K562 (cell line): Measurements from ENCODE around the gene CGNL1. TPM values are rescaled to one million over a fixed set of nuclear protein-coding genes. Genes with fewer than 3 reads are reported as not detected.
A peak's percentile ranks its signal among the peaks of the same experiment; 100 is the strongest.

ENCODE experiments used
- ATAC-seq: fragments of 200-7000 bp; cut with Tn5 transposase; 3 replicates; pipeline ENCODE4 v1.9.1; 2020; ENCODE audit warnings: moderate library complexity
- BruUV-seq: library from RNA; stranded (reverse); fragments of 400-500 nt; replicated peaks from 2 replicates; lab custom pipeline; 2021; lab: Mats Ljungman, UMichigan
- CTCF ChIA-PET: fragments of 300-600 bp; formaldehyde crosslinking; extraction: SDS; loops from one replicate; lab custom pipeline; 2021; ENCODE audit warnings: low intra/inter-chr PET ratio; lab: Yijun Ruan, JAX
- POLR2A ChIA-PET: fragments of 300-600, 350-650 bp; sonication (Branson Sonifier 250); formaldehyde crosslinking; extraction: SDS; loops from one replicate; lab custom pipeline; 2021; ENCODE audit warnings: antibody characterized with exemption, inconsistent platforms; lab: Yijun Ruan, JAX
- DNase-seq, 4 experiments: peaks; one replicate each; pipeline versions ENCODE4 v3.0.0 to v3.0.0-alpha.2; 2011 to 2018; ENCODE audit warnings: low spot score in 3 of 4, mixed read lengths in 3 of 4; ENCODE audit errors: extremely low read depth in 1 of 4
- FAIRE-seq: peaks from 2 replicates; lab custom pipeline; 2011; peaks lifted over from hg19 to GRCh38; lab: Jason Lieb, UNC
- H2AFZ ChIP-seq: 2 replicates; pipeline ENCODE4 v1.6.0; 2011; ENCODE audit warnings: low read depth, low read length, control low read depth, inconsistent platforms
- H3K27ac ChIP-seq: fragments of 200-600 bp; 3 replicates; pipeline ENCODE4 v1.8.0; 2011; ENCODE audit warnings: low read depth, mild to moderate bottlenecking, control low read depth, inconsistent platforms, low read length, moderate library complexity, mixed read lengths; ENCODE audit errors: extremely low read depth
- H3K27me3 ChIP-seq, 2 experiments: fragments of 300-600 bp in 1 of 2; 2 replicates in 1 of 2; 3 replicates in 1 of 2; pipeline versions ENCODE4 v1.6.0 to v1.8.0; 2011; ENCODE audit warnings: inconsistent platforms in 2 of 2, low read length in 2 of 2, mild to moderate bottlenecking in 1 of 2, mixed read lengths in 1 of 2, moderate library complexity in 1 of 2; ENCODE audit not compliant: control insufficient read depth in 2 of 2, insufficient read depth in 2 of 2
- H3K36me3 ChIP-seq: fragments of 300-600 bp; 3 replicates; pipeline ENCODE4 v1.8.0; 2011; ENCODE audit warnings: mild to moderate bottlenecking, low read length, inconsistent platforms; ENCODE audit not compliant: control insufficient read depth, insufficient read depth
- H3K4me1 ChIP-seq, 2 experiments: fragments of 200-600 bp in 1 of 2; replicated peaks in 1 of 2; 2 replicates in 1 of 2; 3 replicates in 1 of 2; pipeline versions ENCODE4 v1.5.1 to v1.8.0; 2011; ENCODE audit warnings: inconsistent platforms in 2 of 2, low read length in 2 of 2, mild to moderate bottlenecking in 1 of 2, mixed read lengths in 1 of 2, moderate library complexity in 1 of 2; ENCODE audit not compliant: control insufficient read depth in 2 of 2, insufficient read depth in 2 of 2
- H3K4me2 ChIP-seq: 2 replicates; pipeline ENCODE4 v1.6.1; 2011; ENCODE audit warnings: low read length, control low read depth, inconsistent platforms, mixed read lengths; ENCODE audit not compliant: insufficient read depth
- H3K4me3 ChIP-seq: fragments of 200-600 bp; sonication (generic), shearing (Covaris generic); 2 replicates; pipeline ENCODE4 v1.5.1; 2016; ENCODE audit warnings: control low read depth, inconsistent platforms
- H3K79me2 ChIP-seq: fragments of 200-600 bp; 3 replicates; pipeline ENCODE4 v1.8.0; 2011; ENCODE audit warnings: low read length, inconsistent platforms; ENCODE audit not compliant: control insufficient read depth, insufficient read depth
- H3K9ac ChIP-seq, 2 experiments: 2 replicates each; pipeline versions ENCODE4 v1.6.0 to v1.6.1; 2011; ENCODE audit warnings: low read depth in 2 of 2, low read length in 2 of 2, control low read depth in 1 of 2, inconsistent platforms in 1 of 2, mild to moderate bottlenecking in 1 of 2, mixed read lengths in 1 of 2; ENCODE audit not compliant: insufficient read depth in 1 of 2
- H3K9me1 ChIP-seq: one replicate; pipeline ENCODE4 v1.6.0; 2011; ENCODE audit warnings: inconsistent platforms, mild to moderate bottlenecking, low read length, moderate library complexity; ENCODE audit not compliant: control insufficient read depth, insufficient read depth
- H3K9me3 ChIP-seq: replicated peaks from 2 replicates; pipeline ENCODE4 v1.5.1; 2011; ENCODE audit warnings: low read depth, low read length, inconsistent platforms; ENCODE audit not compliant: control insufficient read depth, insufficient read depth
- H4K20me1 ChIP-seq: replicated peaks from 2 replicates; pipeline ENCODE4 v1.6.1; 2011; ENCODE audit warnings: low read length, inconsistent platforms, mixed read lengths; ENCODE audit not compliant: control insufficient read depth, insufficient read depth
- CEBPB ChIP-seq: fragments of 450-650 bp; IDR thresholded peaks from 2 replicates; pipeline ENCODE4 v1.6.1; 2016; ENCODE audit warnings: missing genetic modification characterization, missing compliant biosample characterization
- CEBPG ChIP-seq, 3 experiments: fragments of 200-800 bp in 1 of 3; sonication (Bioruptor generic) in 1 of 3; sonication (generic) in 1 of 3; formaldehyde crosslinking in 1 of 3; IDR thresholded peaks in 2 of 3; conservative IDR thresholded peaks in 1 of 3; 2 replicates each; pipeline versions ENCODE4 v1.6.1 to v1.8.0; 2016 to 2022; ENCODE audit warnings: missing compliant biosample characterization in 2 of 3, missing genetic modification characterization in 2 of 3, mild to moderate bottlenecking in 1 of 3, missing genetic modification reagents in 1 of 3
- KLF1 ChIP-seq: fragments of 450-650 bp; IDR thresholded peaks from 2 replicates; pipeline ENCODE4 v1.6.1; 2016; ENCODE audit warnings: missing genetic modification characterization, missing compliant biosample characterization
- SMAD4 ChIP-seq: fragments of 250-450 bp; sonication (Bioruptor Pico); conservative IDR thresholded peaks from 2 replicates; pipeline ENCODE4 v1.8.0; 2021; ENCODE audit warnings: inconsistent platforms, mild to moderate bottlenecking, moderate library complexity
- ZC3H4 ChIP-seq: sonication (generic); formaldehyde crosslinking; IDR thresholded peaks from 2 replicates; pipeline ENCODE4 v1.9.0; 2021; ENCODE audit warnings: missing genetic modification reagents, borderline replicate concordance
- WGBS: fragments of 100-300 bp; shearing (Covaris generic); methylation state at CpG from one replicate; pipeline ENCODE4 v1.1.6; 2016; ENCODE audit warnings: low coverage, mixed read lengths; ENCODE audit not compliant: insufficient coverage; ENCODE audit errors: missing lambda C conversion rate; 5-methylcytosine and 5-hydroxymethylcytosine counted together
- in situ Hi-C: fragments of 300-500 bp; cut with MboI; formaldehyde crosslinking; loops from 4 replicates; pipeline ENCODE4 v1.15.0; 2018; ENCODE audit warnings: inconsistent platforms, mixed read lengths
- intact Hi-C: fragments of 100-400 bp; cut with micrococcal nuclease; formaldehyde crosslinking; loops from 2 replicates; pipeline ENCODE4 v1.14.2; 2022
- polyA plus RNA-seq, 8 experiments: library from polyadenylated mRNA; depleted of rRNA in 4 of 8; stranded (reverse) in 5 of 8; unstranded in 3 of 8; fragments of >200 nt; fragmentation: Nextera tagmentation in 2 of 8; fragmentation: Illumina TruSeq in 1 of 8; extraction: Ambion mirVana in 2 of 8; extraction: Trizol in 1 of 8; gene quantifications; 2 replicates each; pipeline versions ENCODE4 v1.2.1 to v1.2.3, GENCODE V29; 2011 to 2014; ENCODE audit warnings: inconsistent platforms in 1 of 8, missing spikeins in 1 of 8
- total RNA-seq, 7 experiments: library from RNA; depleted of rRNA in 6 of 7; stranded (reverse); fragments of >200 nt in 6 of 7; fragmentation: Illumina TruSeq in 2 of 7; extraction: Trizol in 2 of 7; gene quantifications; 2 replicates each; pipeline versions ENCODE4 v1.2.1 to v1.2.3, GENCODE V29; 2011 to 2021; ENCODE audit warnings: low replicate concordance in 1 of 7
- TF ChIP-seq, protein P1 (sequence below), 2 experiments: fragments of 450-650 bp; IDR thresholded peaks; 2 replicates each; pipeline ENCODE4 v1.6.1; 2016; ENCODE audit warnings: mild to moderate bottlenecking in 2 of 2, borderline replicate concordance in 1 of 2, low read depth in 1 of 2, moderate library complexity in 1 of 2
- TF ChIP-seq, protein P2 (sequence below): fragments of 450-650 bp; formaldehyde crosslinking; IDR thresholded peaks from 2 replicates; pipeline ENCODE4 v1.4.0; 2020; ENCODE audit warnings: mild to moderate bottlenecking, mixed read lengths

The CGNL1 gene
- total and polyA plus RNA-seq, 9 of the 15 experiments (the other 6 are each of a cell fraction or from before 2014, with no cell fraction given): 0.01 to 0.07 TPM; not detected in 7

DNA sequence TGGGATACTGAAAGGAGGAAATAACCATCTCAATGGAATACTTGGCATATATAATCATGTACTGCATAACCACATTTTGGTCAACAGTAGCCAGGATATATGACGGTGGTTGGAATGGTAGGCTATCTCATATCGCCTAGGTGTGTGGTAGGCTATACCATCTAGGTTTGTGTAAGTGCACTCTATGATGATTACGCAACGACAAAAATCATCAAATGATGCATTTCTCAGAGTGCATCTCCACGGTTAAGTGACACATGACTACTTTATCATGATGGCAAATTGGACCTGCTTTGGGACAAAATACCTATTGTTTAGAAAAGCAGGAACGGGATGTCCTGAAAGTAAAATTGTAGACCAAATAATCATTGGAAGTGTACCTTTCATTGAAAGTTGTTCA is 218.2 kb downstream of the CGNL1 start:
- 12% methylated on average over 6 of the region's 6 CpGs for WGBS
- intact Hi-C loops (no loop called here), in situ Hi-C loops (no loop called here)
- Histone ChIP-seq H3K27ac (no peak overlapping the region), H4K20me1 (0 out of 2 replicates have a peak, but pooled peaks cover 5% of the 10 kb centered on the region), H3K9me3 (no peaks in the 10 kb centered on the region), H3K36me3 (no peaks in the 10 kb centered on the region; the same call in 2 of the 3 replicates), H3K79me2 (no peaks in the 10 kb centered on the region), H3K4me2 (no peak overlapping the region), H2AFZ (no peak overlapping the region), H3K27me3 (peaks cover 30 to 62% of the 10 kb centered on the region in 2 experiments), H3K9me1 (no peaks in the 10 kb centered on the region), H3K4me1 (peaks cover 0 to 10% of the 10 kb centered on the region in 2 experiments; a peak in 1 of 5 replicates), H3K9ac (no peak overlapping the region), H3K4me3 (no peak overlapping the region)
- BruUV-seq: no TSS peak
- no peak for ATAC-seq
- DNase-seq: no peak
- CTCF ChIA-PET: no interaction called here
- FAIRE-seq: no peak
- POLR2A ChIA-PET: no interaction called here
- TF ChIP-seq, protein P1, sequence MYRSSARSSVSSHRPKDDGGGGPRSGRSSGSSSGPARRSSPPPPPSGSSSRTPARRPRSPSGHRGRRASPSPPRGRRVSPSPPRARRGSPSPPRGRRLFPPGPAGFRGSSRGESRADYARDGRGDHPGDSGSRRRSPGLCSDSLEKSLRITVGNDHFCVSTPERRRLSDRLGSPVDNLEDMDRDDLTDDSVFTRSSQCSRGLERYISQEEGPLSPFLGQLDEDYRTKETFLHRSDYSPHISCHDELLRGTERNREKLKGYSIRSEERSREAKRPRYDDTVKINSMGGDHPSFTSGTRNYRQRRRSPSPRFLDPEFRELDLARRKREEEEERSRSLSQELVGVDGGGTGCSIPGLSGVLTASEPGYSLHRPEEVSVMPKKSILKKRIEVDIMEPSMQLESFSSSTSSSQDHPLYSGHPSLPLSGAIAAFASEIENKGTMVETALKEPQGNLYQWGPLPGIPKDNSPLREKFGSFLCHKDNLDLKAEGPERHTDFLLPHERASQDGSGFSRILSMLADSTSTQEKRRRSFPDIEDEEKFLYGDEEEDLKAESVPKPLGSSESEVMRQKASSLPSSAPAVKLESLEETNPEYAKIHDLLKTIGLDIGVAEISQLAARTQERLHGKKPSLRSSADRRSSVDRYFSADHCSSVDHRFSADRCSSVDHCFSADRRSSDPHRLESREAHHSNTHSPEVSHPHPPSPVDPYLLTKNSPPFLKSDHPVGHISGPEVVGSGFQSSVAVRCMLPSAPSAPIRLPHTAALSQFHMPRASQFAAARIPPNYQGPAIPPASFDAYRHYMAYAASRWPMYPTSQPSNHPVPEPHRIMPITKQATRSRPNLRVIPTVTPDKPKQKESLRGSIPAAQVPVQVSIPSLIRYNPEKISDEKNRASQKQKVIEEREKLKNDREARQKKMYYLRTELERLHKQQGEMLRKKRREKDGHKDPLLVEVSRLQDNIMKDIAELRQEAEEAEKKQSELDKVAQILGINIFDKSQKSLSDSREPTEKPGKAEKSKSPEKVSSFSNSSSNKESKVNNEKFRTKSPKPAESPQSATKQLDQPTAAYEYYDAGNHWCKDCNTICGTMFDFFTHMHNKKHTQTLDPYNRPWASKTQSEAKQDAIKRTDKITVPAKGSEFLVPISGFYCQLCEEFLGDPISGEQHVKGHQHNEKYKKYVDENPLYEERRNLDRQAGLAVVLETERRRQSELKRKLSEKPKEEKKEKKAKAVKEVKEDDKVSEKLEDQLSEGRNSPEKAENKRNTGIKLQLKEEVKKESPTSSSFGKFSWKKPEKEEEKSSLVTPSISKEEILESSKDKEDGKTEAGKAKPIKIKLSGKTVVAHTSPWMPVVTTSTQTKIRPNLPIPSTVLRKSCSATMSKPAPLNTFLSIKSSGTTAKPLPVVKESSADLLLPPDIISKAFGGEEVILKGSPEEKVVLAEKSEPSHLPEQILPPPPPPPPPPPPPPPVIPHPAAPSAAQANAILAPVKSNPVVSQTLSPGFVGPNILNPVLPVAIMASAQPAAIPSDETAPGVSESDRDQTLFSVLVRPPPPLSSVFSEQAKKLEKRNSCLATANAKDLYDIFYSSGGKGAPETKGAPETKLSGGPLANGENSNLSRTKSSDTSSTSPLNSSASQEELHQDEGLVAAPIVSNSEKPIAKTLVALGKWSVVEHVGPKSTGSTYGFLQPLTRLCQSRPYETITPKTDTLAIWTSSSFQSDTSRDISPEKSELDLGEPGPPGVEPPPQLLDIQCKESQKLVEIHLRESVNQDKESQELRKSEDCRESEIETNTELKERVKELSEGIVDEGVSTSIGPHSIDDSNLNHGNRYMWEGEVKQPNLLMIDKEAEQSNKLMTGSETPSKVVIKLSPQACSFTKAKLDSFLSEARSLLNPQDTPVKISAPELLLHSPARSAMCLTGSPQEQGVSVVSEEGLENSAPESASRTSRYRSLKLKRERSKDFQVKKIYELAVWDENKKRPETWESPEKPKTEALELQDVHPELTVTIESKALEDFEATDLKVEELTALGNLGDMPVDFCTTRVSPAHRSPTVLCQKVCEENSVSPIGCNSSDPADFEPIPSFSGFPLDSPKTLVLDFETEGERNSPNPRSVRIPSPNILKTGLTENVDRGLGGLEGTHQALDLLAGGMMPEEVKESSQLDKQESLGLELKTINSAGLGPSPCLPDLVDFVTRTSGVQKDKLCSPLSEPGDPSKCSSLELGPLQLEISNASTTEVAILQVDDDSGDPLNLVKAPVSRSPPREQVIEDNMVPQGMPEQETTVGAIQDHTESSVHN (IDR thresholded peaks at IDR 0.05; ENCODE audit: borderline replicate concordance in 1 of 2, low read depth in 1 of 2): no peak
- TF ChIP-seq SMAD4 (CRISPR knock-in tag) (no peak), CEBPG (CRISPR knock-in tag; IDR thresholded peaks at IDR 0.05) (no peak), CEBPG (tag; conservative IDR thresholded peaks at IDR 0.05 in 1 of 2, IDR thresholded peaks at IDR 0.05 in 1 of 2) (peak; percentile 67 to 88), KLF1 (tag) (no peak), ZC3H4 (no peak), CEBPB (tag) (peak; percentile 89)
- TF ChIP-seq, protein P2, sequence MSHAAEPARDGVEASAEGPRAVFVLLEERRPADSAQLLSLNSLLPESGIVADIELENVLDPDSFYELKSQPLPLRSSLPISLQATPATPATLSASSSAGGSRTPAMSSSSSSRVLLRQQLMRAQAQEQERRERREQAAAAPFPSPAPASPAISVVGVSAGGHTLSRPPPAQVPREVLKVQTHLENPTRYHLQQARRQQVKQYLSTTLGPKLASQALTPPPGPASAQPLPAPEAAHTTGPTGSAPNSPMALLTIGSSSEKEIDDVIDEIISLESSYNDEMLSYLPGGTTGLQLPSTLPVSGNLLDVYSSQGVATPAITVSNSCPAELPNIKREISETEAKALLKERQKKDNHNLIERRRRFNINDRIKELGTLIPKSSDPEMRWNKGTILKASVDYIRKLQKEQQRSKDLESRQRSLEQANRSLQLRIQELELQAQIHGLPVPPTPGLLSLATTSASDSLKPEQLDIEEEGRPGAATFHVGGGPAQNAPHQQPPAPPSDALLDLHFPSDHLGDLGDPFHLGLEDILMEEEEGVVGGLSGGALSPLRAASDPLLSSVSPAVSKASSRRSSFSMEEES (CRISPR knock-in tag): no peak
- TF ChIP-seq, all 486 proteins: peak for 2
